Pons (tissue), 1 donor: Measurements from ENCODE around the gene DOP1B.
"Not testable (repeated sequence)": the region's sequence is repeated elsewhere in the genome, so short reads cannot be mapped to it uniquely, and the experiment has no call there.

Source experiments
- DNase-seq: peaks from one replicate; pipeline ENCODE4 v3.0.0-alpha.2; 2016; ENCODE audit warnings: low spot score

Gene DOP1B

DNA sequence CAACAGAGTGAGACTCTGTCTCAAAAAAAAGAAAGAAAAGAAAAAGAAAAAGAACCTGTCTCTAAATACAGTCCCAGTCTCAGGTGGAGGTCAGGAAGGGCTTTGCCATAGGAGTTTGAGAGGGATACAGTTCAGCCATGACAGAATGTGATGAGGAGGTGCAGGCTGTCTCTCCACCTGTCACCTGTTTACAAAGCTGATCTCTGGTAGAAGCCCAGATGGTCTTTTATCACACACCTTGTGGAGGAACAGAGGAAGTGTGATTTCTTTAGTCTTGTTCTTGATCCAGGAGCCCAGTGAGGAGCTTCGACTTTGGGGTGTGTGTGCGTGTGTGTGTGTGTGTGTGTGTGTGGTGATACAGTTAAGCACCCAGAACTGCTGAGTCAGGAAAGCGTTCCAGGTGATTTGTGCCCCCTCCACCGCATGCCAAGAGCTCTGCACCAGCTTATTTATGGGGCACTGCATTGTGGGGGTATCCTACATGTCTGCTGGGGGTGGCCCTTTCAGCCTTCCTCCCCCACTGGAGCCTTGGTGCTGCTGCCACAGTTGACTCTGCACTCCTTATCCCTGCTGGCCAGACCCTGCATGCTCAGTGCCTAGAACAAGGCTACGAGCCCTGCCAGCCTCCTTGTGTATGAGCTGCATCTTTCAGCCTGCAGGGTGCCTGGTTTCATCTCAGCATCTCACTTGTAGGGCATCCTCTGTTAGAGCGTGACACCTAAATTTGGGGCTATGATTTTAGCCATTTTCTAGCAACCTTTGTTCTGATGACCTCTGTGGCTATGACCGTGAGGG, 19.3 kb downstream of the DOP1B start:
- DNase-seq = no peak

- no peak for DNase-seq
These were observed 21.7 kb downstream of the DOP1B start for GRCh38 chr21:36178349-36178748.

DNA sequence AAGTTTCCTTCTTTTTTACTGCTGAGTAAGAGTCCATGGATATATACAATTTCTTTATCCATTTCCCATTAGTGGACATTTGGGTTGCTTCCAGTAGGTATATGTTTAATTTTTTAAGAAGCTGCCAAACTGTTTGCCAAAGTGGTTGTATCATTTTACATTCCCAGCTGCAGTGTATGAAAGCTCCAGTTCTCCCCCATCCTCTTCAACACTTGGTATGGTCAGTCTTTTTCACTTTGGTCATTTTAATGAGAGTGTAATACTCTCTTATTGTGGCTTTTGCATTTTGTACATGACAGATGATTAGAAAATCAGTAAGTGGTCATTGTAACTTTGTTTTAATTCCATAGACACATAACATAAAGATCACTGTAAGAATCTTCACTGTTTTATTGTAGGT, 22.5 kb downstream of the DOP1B start:
- DNase-seq = no peak

- no peak for DNase-seq
These were observed 24.3 kb downstream of the DOP1B start for GRCh38 chr21:36180963-36181362.

- DNase-seq = no peak
These were observed 26.6 kb downstream of the DOP1B start for GRCh38 chr21:36183144-36183795.

GRCh38 chr21:36184545-36184944, 27.9 kb downstream of the DOP1B start:
- no peak for DNase-seq

DNA sequence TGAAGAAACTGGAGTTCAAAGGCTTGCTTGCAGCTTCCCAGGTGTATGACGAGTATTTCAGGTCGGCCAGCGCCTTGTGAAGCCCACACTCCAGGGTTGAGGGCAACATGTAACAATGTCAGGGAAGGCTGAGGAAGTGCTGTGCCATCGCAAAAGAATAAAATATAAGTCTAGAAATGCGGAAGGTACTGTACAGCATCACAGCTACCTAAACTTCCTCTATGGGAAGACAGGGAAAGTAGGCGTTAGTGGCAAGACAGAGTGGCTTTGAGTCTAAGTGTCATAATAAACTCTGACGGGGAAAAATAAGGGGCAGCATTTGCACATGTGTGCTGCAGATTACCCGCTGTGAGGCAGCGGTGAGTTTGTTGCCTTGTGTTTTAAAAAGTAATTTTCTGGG, 28.9 kb downstream of the DOP1B start:
- DNase-seq = no peak

DNA sequence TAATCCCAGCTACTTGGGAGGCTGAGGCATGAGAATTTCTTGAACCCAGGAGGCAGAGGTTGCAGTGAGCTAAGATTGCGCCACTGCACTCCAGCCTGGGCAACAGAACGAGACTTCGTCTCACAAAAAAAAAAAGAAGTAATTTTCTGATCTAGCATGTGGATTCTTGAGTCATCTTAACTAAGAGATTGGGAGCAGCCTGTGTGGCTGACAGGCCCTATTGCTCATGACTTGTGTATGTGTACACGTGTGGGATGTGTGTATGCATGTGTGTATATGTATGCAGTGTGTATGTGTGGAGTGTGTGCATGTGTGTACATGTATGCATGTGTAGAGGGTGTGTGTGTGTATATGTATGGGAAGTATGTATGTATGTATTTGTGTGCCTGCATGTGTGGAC, 29.5 kb downstream of the DOP1B start:
- DNase-seq = no peak

DNA sequence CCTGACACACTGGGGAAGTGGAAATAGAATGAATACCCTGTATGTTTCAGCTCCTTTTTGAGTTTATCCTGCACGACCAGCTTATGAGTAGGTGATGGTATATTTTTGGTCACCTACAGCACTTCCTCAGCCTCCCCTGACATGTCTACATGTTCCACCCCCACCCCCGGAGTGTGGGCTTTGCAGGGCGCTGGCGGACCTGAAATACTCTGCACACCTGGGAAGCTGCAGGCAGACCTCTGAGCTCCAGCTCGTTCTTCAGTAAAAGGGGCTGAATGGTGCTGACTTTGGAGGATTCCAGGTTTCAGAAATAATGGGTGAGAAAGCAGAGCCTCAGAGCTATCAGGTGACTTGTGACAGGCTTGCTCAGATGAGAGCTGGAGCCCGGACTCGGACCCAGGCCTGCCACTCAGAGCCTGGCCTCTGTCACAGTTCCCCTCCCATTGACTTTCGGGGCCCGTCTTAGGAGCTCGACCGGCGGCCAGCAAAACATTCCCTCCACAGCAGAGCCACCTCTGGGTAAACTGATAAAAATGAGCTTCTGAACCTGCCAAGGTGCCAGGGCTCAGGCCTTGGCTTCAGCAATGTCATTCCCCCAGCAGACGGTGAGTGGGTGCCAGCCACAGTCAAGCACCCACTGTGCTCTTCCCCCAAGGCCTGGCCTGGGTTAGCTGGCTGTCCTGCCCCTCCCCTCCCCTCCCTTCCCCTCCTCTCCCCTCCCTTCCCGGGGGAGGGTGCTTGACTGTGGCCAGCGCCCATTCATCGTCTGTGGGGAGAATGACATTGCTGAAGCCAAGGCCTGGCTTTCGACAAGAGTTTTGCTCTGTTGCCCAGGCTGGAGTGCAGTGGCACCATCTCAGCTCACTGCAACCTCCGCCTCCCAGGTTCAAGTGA, 30.1 kb downstream of the DOP1B start:
- no peak for DNase-seq

DNA sequence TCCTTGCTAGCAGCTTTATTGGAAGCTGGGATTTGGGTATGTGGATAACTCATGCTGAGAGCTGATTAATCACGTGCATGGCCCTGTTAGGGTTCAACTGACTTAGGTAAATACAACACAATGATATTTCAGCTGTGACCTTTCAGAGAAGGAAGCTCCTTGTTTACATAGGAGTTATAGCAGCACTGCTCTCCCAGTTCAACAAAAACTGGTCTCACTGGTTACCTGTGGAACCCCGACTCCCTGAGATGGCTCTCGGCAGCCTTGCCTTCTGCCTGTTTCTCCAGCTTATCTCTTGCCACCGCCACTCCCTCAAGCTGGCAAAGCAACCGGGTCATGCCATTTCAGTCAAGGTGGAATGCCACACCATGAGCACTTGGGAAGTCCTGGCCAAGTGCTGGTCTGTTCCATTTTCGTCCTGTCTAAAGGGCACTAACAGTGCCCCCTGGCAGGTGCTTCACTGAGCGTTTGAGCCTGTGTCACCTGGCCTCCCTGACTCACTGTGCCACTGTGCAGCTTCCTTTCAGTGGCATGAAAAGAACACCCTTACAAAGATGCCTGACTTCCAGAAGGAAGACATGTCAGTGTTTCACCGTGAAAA, 31.6 kb downstream of the DOP1B start:
- DNase-seq = no peak

DNA sequence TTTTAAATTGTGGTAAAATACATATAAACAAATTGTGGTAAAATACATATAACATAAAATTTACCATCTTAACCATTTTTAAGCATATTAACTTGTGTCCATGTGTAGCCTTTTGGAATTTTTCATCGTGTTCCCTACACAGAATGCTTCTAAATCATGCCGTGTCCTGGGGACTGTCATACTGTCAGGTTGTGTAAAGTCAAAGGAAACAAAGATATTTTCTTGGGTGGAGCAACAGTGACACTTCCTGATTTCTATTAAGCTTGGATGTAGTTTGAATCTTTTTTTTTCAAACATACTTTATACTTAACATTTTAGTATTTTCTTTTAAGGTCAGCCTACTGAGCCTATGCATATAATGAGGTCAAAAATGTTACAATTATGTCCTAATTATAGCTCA, 32.3 kb downstream of the DOP1B start:
- DNase-seq = no peak

GRCh38 chr21:36190736-36191135, 34.1 kb downstream of the DOP1B start:
- DNase-seq = no peak

GRCh38 chr21:36193200-36193599, 36.6 kb downstream of the DOP1B start:
- no peak for DNase-seq

GRCh38 chr21:36194024-36194423, 37.4 kb downstream of the DOP1B start:
- no peak for DNase-seq

GRCh38 chr21:36195613-36196012, 39.0 kb downstream of the DOP1B start:
- DNase-seq = no peak

GRCh38 chr21:36199021-36199420, 42.4 kb downstream of the DOP1B start:
- no peak for DNase-seq

GRCh38 chr21:36199575-36199974, 43.0 kb downstream of the DOP1B start:
- not testable (repeated sequence) for DNase-seq

DNA sequence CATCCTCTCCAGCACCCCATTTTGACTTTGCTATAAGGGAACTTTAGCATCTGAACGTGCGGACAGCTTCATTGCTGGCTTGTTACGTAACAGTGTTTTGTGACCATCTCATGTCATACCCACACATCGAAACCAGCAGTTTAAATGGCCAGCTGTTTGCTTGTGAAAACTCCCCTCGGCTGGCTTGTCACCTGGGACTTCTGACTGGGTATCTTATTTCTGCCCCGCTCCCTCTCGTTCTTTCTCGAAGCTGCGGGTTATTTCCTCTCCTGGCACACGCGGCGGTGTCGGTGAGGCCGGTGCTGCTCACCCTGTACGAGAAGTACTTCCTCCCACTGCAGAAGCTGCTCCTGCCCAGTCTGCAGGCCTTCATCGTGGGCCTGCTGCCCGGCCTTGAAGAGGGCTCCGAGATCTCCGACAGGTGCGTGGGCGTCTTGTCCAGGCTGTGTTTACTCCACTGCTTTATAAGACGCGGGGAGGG, 43.5 kb downstream of the DOP1B start:
- DNase-seq = no peak

GRCh38 chr21:36202726-36203602, 46.3 kb downstream of the DOP1B start:
- no peak for DNase-seq

GRCh38 chr21:36203603-36203889, 46.9 kb downstream of the DOP1B start:
- no peak for DNase-seq

- DNase-seq = no peak
These were observed 48.4 kb downstream of the DOP1B start for GRCh38 chr21:36204980-36205379.
